H7 (cell line): ENCODE data around the gene FBXO42. TPM values are rescaled to one million over a fixed set of nuclear protein-coding genes. Genes with fewer than 3 reads are reported as not detected.

ENCODE experiments used
- DNase-seq: peaks from one replicate; pipeline ENCODE4 v3.0.0; 2012
- H3K27me3 ChIP-seq: 2 replicates; pipeline ENCODE4 v1.6.0; 2011; ENCODE audit warnings: mild to moderate bottlenecking, low read length; ENCODE audit not compliant: control insufficient read depth, insufficient read depth
- H3K36me3 ChIP-seq: replicated peaks from 2 replicates; pipeline ENCODE4 v1.5.1; 2011; ENCODE audit warnings: low read length; ENCODE audit not compliant: control insufficient read depth, insufficient read depth
- H3K4me3 ChIP-seq: 2 replicates; pipeline ENCODE4 v1.5.1; 2011; ENCODE audit warnings: low read depth, mild to moderate bottlenecking, control low read depth, low read length, moderate library complexity; ENCODE audit not compliant: insufficient read depth
- total RNA-seq: library from RNA; depleted of rRNA; stranded (reverse); fragments of >200 nt; shearing (Covaris generic); gene quantifications from 2 replicates; pipeline ENCODE4 v1.2.3, GENCODE V29; 2014

FBXO42 gene
- total RNA-seq, 1 experiment from 2014 or later: 40.4 TPM

DNA sequence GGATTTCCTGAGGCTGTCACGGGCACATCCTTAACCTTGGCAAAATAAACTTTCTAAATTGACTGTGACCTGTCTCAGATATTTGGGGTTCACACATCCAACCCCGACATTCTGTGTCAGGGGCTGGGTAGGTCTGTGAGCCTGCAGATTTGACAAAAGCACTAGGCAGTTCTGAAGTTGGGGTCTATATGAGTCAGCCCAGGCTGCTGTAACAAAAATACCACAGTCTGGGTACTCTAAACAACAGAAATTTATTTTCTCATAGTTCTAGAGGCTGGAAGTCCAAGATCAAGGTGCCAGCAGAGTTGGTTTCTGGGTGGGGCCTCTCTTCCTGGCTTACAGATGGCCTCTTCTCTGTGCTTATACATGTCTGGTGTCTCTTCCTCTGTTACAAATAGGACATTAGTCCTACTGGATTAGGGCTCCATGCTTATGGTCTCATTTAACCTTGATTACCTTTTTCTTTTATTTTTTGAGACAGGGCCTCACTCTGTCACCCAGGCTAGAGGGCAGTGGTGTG, 112.2 kb downstream of the FBXO42 start:
- no peak for DNase-seq
- Histone ChIP-seq H3K4me3 (no peak overlapping the region), H3K36me3 (no peaks in the 10 kb centered on the region), H3K27me3 (peaks cover 5% of the 10 kb centered on the region)

DNA sequence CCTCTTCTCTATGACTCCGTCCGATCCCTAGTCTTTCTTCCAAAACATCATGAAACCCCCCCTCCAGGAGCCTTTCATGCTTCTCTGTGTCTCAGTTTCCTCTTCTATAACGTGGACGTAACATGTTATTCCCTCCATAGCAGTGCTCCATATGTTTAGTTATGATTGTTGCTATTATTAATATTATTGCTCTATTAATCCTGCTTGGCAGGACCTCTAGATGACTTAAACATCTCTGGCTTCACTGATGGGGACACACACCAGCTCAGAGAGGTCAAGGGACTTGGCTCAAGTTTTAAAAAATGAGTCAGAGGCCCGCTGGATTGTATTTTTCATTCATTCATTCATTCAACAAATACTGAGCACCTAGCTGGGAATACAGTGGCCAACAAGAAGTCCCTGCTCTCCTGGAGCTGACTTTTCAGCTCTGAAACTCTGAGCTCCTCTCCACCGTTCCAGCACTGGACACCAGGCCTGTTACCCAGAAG, 114.9 kb downstream of the FBXO42 start:
- DNase-seq: no peak
- Histone ChIP-seq H3K36me3 (no peaks in the 10 kb centered on the region), H3K4me3 (peak overlapping the region; percentile 12; the same call in 1 of the 2 replicates), H3K27me3 (peaks cover 5% of the 10 kb centered on the region)

DNA sequence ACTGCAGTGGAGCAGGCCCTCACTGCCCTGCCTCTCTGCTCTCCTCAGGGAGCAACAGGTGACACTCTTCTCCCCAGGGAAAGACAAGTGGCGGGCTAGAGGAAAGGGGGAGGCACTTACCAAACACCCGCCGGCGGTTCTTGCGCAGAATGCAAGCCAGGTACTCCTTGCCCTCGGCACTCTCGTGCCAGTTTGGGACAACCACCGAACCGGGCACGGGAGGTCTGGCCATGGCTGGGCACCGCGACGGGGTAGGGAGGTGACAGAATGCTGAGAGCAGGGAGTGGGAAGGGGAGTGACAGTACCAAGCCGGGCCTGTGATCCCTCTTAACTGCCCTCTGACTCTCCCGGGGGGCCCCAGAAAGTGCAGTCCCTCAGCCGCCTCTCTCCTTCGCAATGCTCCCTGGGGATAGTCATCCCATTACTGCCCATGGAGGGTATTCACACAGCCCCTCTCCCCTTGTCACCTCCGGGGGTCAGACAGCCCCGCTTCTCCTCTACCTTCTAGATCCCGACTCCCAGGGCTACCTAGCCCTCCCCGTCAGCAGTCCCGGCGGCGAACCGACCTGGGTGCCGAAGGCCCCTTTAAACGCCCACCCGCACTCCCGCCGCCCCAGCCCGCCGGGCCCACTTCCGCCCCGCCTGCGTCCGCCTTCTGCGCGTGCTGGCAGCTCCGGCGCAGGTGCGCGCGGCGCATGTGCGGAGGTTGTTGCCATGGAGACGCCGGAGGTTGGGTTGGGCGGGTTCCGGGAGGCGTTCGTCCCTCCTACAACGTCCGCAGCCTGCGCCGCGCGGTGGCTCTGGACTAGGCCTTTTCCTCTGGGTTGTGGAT, 115.6 kb downstream of the FBXO42 start, which contains the start of gene CPLANE2:
Gene CPLANE2 (minus strand): TSS at position 673 of the 832 bp plus-strand sequence. CDS start 441 bp downstream, at position 232.
- peak; percentile 98 for DNase-seq
- Histone ChIP-seq H3K27me3 (peaks cover 5% of the 10 kb centered on the region), H3K4me3 (peak within 1 kb of the TSS; percentile 89), H3K36me3 (no peaks in the 10 kb centered on the region)

DNA sequence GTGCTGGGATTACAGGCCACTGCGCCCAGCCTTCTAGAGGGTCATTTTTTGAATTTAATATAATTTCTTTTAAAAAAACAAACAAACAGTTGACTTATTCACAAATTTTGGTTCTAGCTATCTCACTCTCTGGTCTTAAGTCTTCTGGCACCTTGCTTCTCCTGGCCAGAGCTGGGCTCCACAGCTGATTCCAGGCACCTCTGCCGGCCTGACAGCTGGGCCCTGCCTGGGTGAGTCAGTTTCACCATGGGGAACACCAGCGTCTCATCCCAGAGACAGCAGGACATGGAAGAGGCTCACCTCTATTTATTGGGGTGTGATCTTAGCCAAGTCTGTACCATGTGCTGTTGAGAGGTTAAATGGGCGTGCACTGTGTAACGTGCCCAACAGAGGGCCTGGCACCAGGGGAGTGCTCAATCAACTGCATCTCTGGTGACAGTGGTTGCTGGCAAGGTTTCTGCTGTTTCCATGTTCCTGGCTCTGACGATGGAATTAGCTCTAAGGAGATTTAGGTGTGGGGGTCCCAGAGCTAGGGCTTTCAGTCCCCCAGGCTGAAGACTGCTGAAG, 116.3 kb downstream of the FBXO42 start:
- DNase-seq: peak; percentile 79

DNA sequence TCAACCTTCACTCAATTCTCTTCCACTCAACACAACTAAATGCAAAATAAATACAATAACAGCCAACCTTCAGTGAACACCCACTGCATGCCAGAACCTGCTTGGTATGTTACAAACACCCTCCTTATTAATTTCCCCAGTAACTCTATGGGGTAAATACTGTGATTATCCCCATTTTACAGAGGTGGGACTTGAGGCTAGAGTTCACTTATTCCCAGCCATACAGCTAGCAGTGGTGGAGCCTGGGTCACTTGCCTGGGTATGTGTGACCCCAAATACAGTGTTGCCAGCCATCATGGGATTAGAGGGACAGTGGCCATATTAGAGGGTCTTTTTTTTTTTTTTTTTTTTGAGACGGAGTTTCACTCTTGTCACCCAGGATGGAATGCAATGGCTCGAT, 116.9 kb downstream of the FBXO42 start:
- DNase-seq: no peak
- H3K36me3 ChIP-seq: no peaks in the 10 kb centered on the region
- H3K4me3 ChIP-seq: no peak overlapping the region
- peaks cover 5% of the 10 kb centered on the region for H3K27me3 ChIP-seq

More for the DNA sequence above, 116.3 kb downstream of the FBXO42 start:
- H3K4me3 ChIP-seq: peak overlapping the region; percentile 89
- H3K27me3 ChIP-seq: peaks cover 5% of the 10 kb centered on the region
- no peaks in the 10 kb centered on the region for H3K36me3 ChIP-seq

DNA sequence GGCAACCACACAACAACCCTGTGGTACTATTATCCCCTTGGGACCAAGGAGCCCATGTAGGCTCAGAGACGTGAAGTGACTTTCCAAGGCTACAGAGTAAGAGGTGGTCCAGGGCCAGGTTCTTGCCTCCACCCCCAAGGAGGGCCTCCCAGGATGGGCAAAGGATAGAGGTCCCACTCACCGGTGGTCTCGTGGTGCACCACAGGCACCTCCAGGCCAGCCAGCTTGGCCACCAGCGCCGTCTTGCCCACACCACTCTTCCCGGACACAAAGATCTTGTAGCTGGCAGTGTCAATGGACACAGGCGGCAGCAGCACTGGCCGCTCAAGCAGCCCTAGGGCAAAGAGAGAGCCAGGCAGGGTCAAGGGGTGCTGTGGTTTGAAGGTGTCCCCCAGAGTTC, 118.8 kb downstream of the FBXO42 start:
- Histone ChIP-seq H3K4me3 (no peak overlapping the region), H3K27me3 (peaks cover 16% of the 10 kb centered on the region), H3K36me3 (no peaks in the 10 kb centered on the region)
- no peak for DNase-seq

DNA sequence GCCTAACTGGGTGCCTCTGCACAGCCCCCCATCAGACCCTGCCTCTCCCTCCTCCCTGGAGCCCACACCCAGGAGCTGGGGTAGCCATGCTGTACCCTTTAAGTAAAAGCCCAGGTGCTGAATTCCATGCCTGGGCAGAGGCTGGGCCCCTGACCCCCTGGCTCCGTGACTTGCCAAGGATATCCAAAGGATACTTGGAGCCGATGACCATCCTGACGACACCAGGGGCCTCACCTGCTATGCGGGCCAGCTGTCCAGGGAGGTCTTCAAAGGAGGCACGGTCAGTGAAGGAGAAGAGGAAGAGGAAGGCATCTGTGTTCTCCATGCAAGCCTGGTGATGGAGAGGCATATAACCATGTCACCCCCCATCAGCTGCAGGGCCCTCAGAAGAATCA, 120.0 kb downstream of the FBXO42 start:
- Histone ChIP-seq H3K27me3 (peaks cover 28% of the 10 kb centered on the region), H3K4me3 (no peak overlapping the region), H3K36me3 (no peaks in the 10 kb centered on the region)
- DNase-seq: no peak

DNA sequence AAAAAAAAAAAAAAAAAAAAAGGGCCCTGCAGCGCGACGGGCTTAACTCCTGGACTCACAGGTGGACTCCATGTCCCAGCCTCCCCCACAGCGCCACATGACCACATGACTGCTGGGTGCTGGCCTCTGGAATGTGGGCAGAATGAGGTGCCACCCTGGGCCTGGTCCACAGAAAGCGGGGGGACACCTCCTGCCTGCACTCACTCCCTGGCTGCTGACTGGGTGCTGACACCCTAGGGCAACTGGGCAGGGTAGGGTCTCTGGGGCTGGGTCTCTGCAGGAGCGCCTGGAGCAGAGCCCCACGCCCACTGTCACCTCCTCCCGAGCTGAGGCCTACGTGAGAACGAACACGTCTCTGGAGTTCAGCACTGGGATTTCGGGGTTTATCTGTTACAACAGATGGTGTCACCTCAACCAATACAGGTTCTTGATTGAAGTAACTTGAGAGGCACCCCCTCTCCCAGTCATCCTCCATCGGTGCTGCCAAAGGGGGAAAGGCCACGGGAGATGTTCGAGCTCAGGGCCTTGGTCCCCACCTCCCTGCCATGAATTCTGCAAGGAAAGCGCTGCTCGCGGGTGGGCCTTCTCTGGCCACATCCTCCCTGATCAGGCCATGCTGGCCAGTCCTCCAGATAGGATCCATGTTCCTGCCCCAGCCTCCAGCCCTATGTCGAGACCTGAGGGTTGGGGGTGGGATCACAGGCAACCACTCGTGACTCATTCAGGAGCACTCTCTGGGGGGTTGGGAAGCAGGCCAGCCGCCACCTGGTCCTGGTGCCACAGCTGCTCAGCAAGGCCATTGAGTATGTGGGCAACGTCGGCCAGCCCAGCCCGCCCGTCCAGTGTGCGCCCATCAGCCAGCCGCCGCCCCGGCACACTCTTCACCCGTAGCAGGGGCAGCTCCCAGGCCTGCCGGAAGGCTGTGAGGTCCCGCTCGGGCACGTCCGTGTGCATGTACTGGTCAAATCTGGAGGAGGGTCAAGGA, 120.7 kb downstream of the FBXO42 start:
- DNase-seq: peak; percentile 47
- no peaks in the 10 kb centered on the region for H3K36me3 ChIP-seq
- H3K4me3 ChIP-seq: no peak overlapping the region
- H3K27me3 ChIP-seq: peaks cover 33% of the 10 kb centered on the region

DNA sequence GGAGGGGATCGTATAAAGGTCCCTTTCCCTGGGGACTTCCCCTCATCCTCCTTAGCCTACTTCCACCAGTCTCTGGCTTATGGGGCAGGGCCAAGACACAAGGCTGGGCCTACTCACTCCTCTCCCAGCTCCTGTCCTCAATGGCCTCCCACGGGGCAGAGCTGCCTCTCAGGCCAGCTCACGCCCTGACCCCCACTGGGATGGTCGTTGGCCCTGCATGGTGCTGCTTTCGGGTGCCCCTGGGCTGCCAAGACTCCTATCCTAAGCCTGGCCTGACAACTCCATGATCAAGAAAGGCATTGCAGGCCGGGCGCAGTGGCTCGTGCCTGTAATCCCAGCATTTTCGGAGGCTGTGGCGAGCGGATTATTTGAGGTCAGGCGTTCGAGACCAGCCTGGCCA, 121.5 kb downstream of the FBXO42 start:
- Histone ChIP-seq H3K36me3 (no peaks in the 10 kb centered on the region), H3K4me3 (no peak overlapping the region), H3K27me3 (peaks cover 39% of the 10 kb centered on the region)
- DNase-seq: peak; percentile 46

DNA sequence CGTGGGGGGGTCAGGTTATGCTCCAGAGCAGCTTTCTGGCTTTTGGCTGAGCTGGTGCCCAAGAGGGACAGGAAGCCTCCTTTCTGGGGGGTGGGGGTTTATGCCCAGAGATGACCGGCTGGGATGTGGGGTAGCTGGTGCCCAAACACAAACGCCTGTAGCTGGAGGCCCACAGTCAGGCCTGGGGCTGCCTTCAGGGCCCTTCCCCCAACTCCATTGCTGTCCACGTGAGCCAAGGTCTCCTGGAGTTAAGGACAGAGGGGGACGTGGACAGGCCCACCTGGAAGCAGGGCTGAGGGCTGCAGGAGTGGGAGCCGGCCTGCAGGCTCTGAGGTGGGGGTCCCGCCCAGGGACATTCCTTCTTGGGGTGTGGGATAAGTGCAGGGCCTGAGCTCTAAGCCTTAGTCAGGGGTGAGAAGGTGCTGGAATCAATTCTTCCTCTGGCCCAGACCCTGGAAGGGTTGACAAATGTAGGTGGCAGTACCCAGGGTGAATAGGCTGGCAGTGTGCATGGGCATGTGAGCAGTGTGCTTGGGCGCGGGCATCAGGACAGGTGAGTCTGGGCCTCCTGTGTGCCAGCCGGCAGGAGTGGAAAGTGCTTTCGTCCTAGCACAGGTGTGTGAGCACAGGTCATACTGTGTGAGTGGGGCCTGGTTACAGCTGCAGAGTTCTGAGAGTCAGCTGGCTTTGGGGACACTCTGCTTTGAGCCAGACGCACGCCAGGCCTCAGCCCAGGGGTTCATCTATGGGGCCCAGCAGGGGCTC, 122.1 kb downstream of the FBXO42 start:
- peaks cover 43% of the 10 kb centered on the region for H3K27me3 ChIP-seq

DNA sequence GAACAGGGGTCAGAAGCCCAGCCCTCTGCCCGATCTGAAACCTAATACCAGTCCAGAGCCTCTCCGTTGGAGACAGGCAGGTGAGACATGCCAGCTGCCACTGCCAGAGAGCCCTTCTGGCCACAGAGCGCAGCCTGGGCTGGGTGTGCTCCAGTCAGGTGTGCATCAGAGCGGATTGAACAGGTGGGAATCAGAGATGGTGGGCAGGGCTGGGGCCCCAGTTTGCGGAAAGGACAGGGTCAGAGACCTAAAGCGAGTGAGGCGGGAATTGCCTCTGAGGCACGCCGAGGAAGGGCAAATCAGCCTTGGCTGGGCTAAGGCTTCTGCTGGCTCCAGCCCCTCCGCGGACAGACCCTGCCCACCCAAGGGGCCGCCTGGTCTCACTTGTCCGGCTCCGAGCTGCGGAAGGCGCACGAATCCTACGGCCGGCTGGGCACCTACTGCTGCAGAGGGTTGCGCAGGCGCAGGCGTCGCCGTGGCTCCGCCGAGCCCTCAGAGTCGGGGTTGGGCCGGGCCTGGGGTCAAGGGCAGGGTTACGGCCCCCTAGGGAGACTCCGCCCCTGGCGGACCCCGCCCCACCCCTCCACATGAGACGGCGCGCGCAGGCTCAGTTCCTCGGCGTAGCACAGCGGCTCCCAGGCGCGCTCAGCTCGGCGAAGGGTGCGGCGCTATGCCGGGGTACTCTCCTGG, 125.6 kb downstream of the FBXO42 start:
- peak; percentile 100 for DNase-seq
- Histone ChIP-seq H3K27me3 (peaks cover 46% of the 10 kb centered on the region), H3K36me3 (no peaks in the 10 kb centered on the region), H3K4me3 (peak overlapping the region; percentile 69)

More for the DNA sequence above, 122.1 kb downstream of the FBXO42 start:
- peak; percentile 39 for DNase-seq
- Histone ChIP-seq H3K4me3 (no peak overlapping the region), H3K36me3 (no peaks in the 10 kb centered on the region)

DNA sequence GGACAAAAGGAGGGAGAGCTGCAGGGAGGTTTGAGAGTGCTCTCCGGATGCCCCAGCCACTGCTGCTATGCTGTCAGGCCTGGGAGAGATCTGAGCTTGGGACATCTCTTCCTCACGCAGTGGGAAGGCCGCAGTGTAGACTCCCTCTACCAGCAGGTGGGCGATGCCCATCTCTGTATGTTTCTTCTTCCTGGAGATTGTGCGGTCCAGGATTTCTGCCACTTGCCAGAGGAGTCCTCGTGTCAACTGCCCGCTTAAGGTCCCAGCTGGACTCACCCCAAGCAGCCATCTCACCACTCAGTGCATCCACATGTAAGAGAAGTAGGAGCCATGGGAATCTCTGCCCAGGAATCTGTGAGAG, 126.2 kb downstream of the FBXO42 start:
- peak; percentile 47 for DNase-seq
- Histone ChIP-seq H3K4me3 (peak overlapping the region; percentile 69), H3K27me3 (peaks cover 46% of the 10 kb centered on the region), H3K36me3 (no peaks in the 10 kb centered on the region)

DNA sequence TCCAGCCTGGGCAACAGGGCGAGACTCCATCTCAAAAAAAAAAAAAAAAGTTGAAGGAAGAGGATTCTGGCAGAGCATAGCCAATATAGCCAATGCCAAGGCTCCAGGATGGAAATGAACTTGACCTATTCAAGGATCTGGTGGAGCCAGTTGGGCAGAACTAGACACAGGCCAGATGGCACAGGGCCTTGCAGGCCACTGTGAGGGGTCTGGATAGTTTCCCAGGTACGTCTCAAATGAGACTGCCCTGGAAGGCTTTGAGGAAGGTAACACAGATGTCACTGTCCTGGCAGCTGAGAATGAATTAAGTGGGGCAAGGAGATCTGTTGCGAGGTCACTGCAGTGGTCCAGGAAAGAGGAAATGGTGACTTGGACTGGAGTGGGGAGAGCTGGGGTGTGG, 127.8 kb downstream of the FBXO42 start:
- Histone ChIP-seq H3K27me3 (peaks cover 43% of the 10 kb centered on the region), H3K4me3 (no peak overlapping the region), H3K36me3 (no peaks in the 10 kb centered on the region)
- DNase-seq: no peak
